Panc1 (cell line): ENCODE data around the gene HNRNPC.
"Not testable (repeated sequence)": the region's sequence is repeated elsewhere in the genome, so short reads cannot be mapped to it uniquely, and the experiment has no call there.

Experiments
- CTCF ChIP-seq: fragments of 450-650 bp; IDR thresholded peaks from 2 replicates; pipeline ENCODE4 v1.5.1; 2017; ENCODE audit warnings: mild to moderate bottlenecking
- POLR2AphosphoS5 ChIP-seq: IDR thresholded peaks from 2 replicates; pipeline ENCODE4 v1.6.1; 2012; ENCODE audit warnings: mild to moderate bottlenecking, low read depth, low read length, moderate library complexity
- REST ChIP-seq, 2 experiments: IDR thresholded peaks; 2 replicates each; pipeline ENCODE4 v1.6.1; 2011 to 2012; ENCODE audit warnings: low read depth in 2 of 2, control low read depth in 1 of 2, low read length in 1 of 2, mild to moderate bottlenecking in 1 of 2, moderate library complexity in 1 of 2; ENCODE audit not compliant: insufficient read depth in 1 of 2
- SIN3A ChIP-seq: IDR thresholded peaks from 2 replicates; pipeline ENCODE4 v1.6.1; 2012; ENCODE audit warnings: low read depth, mild to moderate bottlenecking, low read length, moderate library complexity, borderline replicate concordance; ENCODE audit not compliant: insufficient read depth
- TCF7L2 ChIP-seq: IDR thresholded peaks from 2 replicates; pipeline ENCODE4 v1.6.1; 2011; ENCODE audit warnings: mild to moderate bottlenecking, low read depth, low read length, inconsistent platforms

GRCh38 chr14:21281917-21282316 lies 12.7 kb upstream of the HNRNPC start:
- TF ChIP-seq CTCF; POLR2AphosphoS5; SIN3A; REST (IDR thresholded peaks at IDR 0.05; ENCODE audit: insufficient read depth in 1 of 2, low read depth in 2 of 2, low read length in 1 of 2); TCF7L2: not testable (repeated sequence)
